Prostate gland (tissue), 2 donors: ENCODE results near the gene IER2. TPM values are rescaled to one million over a fixed set of nuclear protein-coding genes. Genes with fewer than 3 reads are reported as not detected.

Experiments used
- DNase-seq: peaks from one replicate; pipeline ENCODE4 v3.0.0-alpha.2; 2019; ENCODE audit warnings: low spot score
- H3K27ac ChIP-seq, 2 donors: fragments of 200-600 bp; sonication (generic); 2 replicates each; pipeline ENCODE4 v1.5.1; 2017 to 2019
- H3K27me3 ChIP-seq: fragments of 200-600 bp; sonication (generic); replicated peaks from 2 replicates; pipeline ENCODE4 v1.5.1; 2019; ENCODE audit not compliant: insufficient read depth
- H3K36me3 ChIP-seq, 2 donors: fragments of 200-600 bp; sonication (generic); 1 replicate in 1 of 2; 2 replicates in 1 of 2; pipeline versions ENCODE4 v1.5.1 to v1.8.1; 2017 to 2019
- H3K4me1 ChIP-seq: fragments of 200-600 bp; sonication (generic); replicated peaks from 2 replicates; pipeline ENCODE4 v1.5.1; 2019
- H3K4me3 ChIP-seq, 2 donors: fragments of 200-600 bp; sonication (generic); 2 replicates each; pipeline ENCODE4 v1.5.1; 2017 to 2019
- H3K9me3 ChIP-seq: fragments of 200-600 bp; sonication (generic); 2 replicates; pipeline ENCODE4 v1.5.1; 2017
- POLR2A ChIP-seq: fragments of 450-650 bp; IDR thresholded peaks from one replicate; pipeline ENCODE4 v1.6.1; 2016; ENCODE audit warnings: antibody characterized with exemption, mild to moderate bottlenecking
- POLR2AphosphoS5 ChIP-seq: sonication (generic); formaldehyde crosslinking; IDR thresholded peaks from one replicate; pipeline ENCODE4 v1.6.1; 2017; ENCODE audit warnings: antibody characterized with exemption
- WGBS: methylation state at CpG from one replicate; pipeline ENCODE4 v1.1.5; 2018; 5-methylcytosine and 5-hydroxymethylcytosine counted together
- intact Hi-C: fragments of 100-400 bp; cut with DNase I; formaldehyde crosslinking; loops from one replicate; pipeline ENCODE4 v1.14.2; 2022
- total RNA-seq, 2 donors: library from RNA; depleted of rRNA; stranded (reverse); fragments of >200 nt; gene quantifications; one replicate each; pipeline ENCODE4 v1.1.0, GENCODE V29; 2016
- TF ChIP-seq, protein P1 (sequence below), 4 experiments: fragments of 200-600 bp in 2 of 4; fragments of 450-650 bp in 2 of 4; sonication (generic) in 2 of 4; IDR thresholded peaks; 1 replicate in 3 of 4; 2 replicates in 1 of 4; pipeline ENCODE4 v1.5.1; 2016 to 2019; ENCODE audit warnings: antibody characterized with exemption in 4 of 4, mild to moderate bottlenecking in 2 of 4, moderate library complexity in 2 of 4

IER2 gene
- total RNA-seq, 2 donors from 2014 or later, result 34.7 to 75.7 TPM

DNA sequence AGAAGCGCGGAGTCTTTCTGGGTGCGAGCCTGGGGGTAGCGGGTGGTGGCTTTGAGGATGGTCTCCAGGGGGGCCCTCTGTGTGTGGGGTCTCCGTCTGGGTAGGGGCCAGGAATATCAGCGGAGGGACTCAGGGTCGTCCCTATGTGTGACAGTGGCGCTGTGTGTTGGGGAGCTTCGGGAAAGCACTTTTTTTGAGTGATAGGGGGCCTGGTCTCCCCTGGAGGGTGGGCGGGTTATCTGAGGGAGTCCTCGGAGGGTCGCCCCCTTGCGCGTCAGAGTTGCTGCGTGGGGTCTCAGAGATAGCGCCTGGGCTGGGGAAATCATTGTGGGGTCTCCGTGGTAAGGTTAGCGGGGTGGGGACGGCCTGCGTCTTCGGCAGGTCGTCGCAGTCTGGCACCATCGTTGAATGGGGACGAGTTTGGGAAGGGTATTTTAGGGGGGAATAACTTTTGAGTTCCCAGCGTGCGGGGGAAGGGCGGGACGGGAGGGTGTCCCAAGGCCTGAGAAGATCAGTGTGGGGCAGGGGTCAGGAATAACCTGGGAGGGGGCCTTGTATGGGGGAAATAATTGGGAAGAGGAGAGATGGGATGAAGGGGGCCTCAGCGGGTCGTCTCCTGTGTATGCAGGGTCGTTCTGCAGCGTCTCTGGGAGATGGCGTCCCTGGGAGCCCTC lies 857 bp downstream of the IER2 start:
- H3K27ac ChIP-seq, result peak overlapping the region; percentile 98 to 100
- H3K27me3 ChIP-seq, result no peaks in the 10 kb centered on the region
- TF ChIP-seq POLR2A (no peak), POLR2AphosphoS5 (no peak)
- TF ChIP-seq, protein P1, sequence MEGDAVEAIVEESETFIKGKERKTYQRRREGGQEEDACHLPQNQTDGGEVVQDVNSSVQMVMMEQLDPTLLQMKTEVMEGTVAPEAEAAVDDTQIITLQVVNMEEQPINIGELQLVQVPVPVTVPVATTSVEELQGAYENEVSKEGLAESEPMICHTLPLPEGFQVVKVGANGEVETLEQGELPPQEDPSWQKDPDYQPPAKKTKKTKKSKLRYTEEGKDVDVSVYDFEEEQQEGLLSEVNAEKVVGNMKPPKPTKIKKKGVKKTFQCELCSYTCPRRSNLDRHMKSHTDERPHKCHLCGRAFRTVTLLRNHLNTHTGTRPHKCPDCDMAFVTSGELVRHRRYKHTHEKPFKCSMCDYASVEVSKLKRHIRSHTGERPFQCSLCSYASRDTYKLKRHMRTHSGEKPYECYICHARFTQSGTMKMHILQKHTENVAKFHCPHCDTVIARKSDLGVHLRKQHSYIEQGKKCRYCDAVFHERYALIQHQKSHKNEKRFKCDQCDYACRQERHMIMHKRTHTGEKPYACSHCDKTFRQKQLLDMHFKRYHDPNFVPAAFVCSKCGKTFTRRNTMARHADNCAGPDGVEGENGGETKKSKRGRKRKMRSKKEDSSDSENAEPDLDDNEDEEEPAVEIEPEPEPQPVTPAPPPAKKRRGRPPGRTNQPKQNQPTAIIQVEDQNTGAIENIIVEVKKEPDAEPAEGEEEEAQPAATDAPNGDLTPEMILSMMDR (IDR thresholded peaks at IDR 0.05), result no peak
- peak; percentile 28 for DNase-seq
- no peaks in the 10 kb centered on the region for H3K36me3 ChIP-seq
- intact Hi-C loops, result loop anchor here (5.0 to 10.0 kb wide), 2 partner anchors 111 to 714 kb away; no protein-coding TSS in a partner anchor
- WGBS, result under 1% methylated on average over 34 of the region's 34 CpGs
- H3K4me1 ChIP-seq, result peaks cover 5% of the 10 kb centered on the region
- peak overlapping the region; percentile 83 to 92 for H3K4me3 ChIP-seq
- no peaks in the 10 kb centered on the region for H3K9me3 ChIP-seq

DNA sequence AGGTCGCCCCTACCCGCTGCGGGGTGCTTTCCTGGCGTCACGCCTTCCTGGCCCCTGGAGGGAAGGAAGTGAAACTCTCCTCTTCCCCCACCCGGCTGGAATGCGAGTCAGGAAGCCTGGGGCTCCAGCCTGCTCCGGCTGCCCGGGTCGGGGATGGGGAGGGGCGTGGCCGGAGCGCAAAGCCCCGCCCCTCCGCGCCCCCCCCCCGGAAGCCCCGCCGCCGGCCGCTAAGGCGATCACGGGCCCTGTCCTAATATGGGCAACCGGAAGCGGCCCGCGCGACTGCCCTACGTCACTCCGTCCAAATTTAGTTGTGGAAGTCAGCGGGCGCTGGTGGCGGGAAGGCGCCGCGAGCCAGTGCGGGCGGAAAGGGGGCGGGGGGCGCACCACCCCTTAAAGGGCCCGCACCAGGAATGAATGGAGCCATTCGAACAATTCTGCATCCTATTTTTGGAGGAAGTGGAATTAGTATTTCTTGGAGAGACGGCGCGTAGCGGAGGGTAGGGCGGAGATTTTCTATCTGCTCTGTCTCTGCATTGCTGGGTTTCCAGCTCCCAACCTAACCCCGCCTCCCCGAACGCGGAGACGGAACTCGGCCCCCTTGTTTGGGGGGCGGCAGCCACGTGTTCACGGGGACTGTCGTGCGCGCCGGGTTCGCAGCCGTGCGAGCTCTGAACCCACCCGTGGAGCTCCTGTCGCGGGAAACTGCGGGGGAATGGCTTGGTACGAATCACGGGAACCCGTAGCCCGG lies 1.6 kb downstream of the IER2 start:
- Histone ChIP-seq H3K9me3 (no peaks in the 10 kb centered on the region), H3K27me3 (no peaks in the 10 kb centered on the region), H3K36me3 (no peaks in the 10 kb centered on the region), H3K4me1 (peaks cover 6% of the 10 kb centered on the region), H3K27ac (peak overlapping the region; percentile 98 to 100), H3K4me3 (peak overlapping the region; percentile 83 to 92)
- TF ChIP-seq POLR2AphosphoS5 (peak; percentile 98), POLR2A (peak; percentile 97)
- TF ChIP-seq, protein P1 (IDR thresholded peaks at IDR 0.05), result peak in 3 of 4 experiments; percentile 5 to 47 (median 19)
- intact Hi-C loops, result loop anchor here (5.0 to 10.0 kb wide), 2 partner anchors 111 to 713 kb away; no protein-coding TSS in a partner anchor
- WGBS, result 0% methylated on average over 28 of the region's 71 CpGs
- DNase-seq, result peak; percentile 98

DNA sequence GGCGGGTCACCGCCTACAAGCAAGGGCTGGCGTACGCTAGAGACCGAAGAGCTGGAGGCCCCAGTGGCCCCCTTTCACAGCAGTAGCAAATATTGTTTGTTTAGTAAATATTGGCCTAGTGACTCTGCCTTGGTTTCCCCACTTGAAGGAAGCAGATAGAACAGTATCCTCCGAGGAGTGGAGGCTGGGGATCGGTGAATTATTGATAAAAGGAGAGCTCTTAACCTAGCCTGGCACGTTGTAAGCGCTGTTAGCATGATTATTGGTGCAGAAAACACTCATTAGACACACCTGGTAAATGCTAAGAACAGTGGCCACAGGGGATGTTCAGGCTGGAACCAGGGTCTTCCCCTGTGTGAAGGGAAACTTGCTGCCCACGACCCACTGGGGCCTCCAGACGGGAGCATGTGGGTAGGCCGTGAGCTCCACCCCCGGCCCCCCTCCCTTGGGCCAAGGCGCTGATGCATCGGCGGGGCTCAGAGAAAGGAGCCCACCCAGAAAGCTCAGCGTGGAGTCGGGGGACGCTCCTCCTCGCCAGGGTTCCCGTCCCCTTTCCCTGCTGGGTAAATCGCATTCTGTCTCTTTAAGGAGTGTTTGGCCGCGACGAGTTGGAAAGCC lies 2.3 kb downstream of the IER2 start:
- no peaks in the 10 kb centered on the region for H3K27me3 ChIP-seq
- peaks cover 6% of the 10 kb centered on the region for H3K4me1 ChIP-seq
- intact Hi-C loops, result loop anchor here (5.0 to 10.0 kb wide), 2 partner anchors 110 to 712 kb away; no protein-coding TSS in a partner anchor
- WGBS, result 0% methylated on average over 22 of the region's 25 CpGs
- H3K27ac ChIP-seq, result peak overlapping the region; percentile 98 to 100
- peak overlapping the region; percentile 83 to 89 for H3K4me3 ChIP-seq
- no peaks in the 10 kb centered on the region for H3K36me3 ChIP-seq
- H3K9me3 ChIP-seq, result no peaks in the 10 kb centered on the region
- no peak for DNase-seq
- no peak for TF ChIP-seq POLR2A
- TF ChIP-seq, protein P1 (IDR thresholded peaks at IDR 0.05), result no peak
- TF ChIP-seq POLR2AphosphoS5, result no peak

DNA sequence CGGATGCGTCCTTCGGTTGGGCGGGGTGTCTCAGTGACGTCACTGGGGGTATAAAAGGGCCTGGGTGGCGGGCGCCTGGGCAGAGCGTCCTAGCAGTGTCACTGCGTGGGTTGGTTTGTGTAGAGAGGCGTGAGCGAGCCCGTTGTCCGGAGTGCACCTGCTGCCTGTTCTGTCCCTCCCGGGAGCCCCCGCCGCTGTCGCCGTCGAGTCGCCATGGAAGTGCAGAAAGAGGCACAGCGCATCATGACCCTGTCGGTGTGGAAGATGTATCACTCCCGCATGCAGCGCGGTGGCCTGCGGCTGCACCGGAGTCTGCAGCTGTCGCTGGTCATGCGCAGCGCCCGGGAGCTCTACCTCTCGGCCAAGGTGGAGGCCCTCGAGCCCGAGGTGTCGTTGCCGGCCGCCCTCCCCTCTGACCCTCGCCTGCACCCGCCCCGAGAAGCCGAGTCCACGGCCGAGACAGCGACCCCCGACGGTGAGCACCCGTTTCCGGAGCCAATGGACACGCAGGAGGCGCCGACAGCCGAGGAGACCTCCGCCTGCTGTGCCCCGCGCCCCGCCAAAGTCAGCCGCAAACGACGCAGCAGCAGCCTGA lies 2.9 kb downstream of the IER2 start:
- intact Hi-C loops, result loop anchor here (5.0 to 10.0 kb wide), 2 partner anchors 109 to 712 kb away; no protein-coding TSS in a partner anchor
- WGBS, result 0% methylated on average over 44 of the region's 59 CpGs
- no peaks in the 10 kb centered on the region for H3K9me3 ChIP-seq
- no peaks in the 10 kb centered on the region for H3K36me3 ChIP-seq
- H3K4me1 ChIP-seq, result peaks cover 6% of the 10 kb centered on the region
- DNase-seq, result peak; percentile 95
- TF ChIP-seq POLR2A (peak; percentile 100), POLR2AphosphoS5 (peak; percentile 99)
- TF ChIP-seq, protein P1 (IDR thresholded peaks at IDR 0.05), result peak in 1 of 4 experiments; percentile 9
- H3K27ac ChIP-seq, result peak overlapping the region; percentile 98 to 100
- no peaks in the 10 kb centered on the region for H3K27me3 ChIP-seq
- peak overlapping the region; percentile 83 to 89 for H3K4me3 ChIP-seq
